HG03045 (cell line): ENCODE data around the gene TWIST2.

Experiments
- ATAC-seq: cut with Tn5 transposase; IDR thresholded peaks from one replicate; pipeline ENCODE4 v1.9.1; 2021; ENCODE audit warnings: mild to moderate bottlenecking, moderate library complexity; ENCODE audit not compliant: unreplicated experiment

TWIST2 gene

DNA sequence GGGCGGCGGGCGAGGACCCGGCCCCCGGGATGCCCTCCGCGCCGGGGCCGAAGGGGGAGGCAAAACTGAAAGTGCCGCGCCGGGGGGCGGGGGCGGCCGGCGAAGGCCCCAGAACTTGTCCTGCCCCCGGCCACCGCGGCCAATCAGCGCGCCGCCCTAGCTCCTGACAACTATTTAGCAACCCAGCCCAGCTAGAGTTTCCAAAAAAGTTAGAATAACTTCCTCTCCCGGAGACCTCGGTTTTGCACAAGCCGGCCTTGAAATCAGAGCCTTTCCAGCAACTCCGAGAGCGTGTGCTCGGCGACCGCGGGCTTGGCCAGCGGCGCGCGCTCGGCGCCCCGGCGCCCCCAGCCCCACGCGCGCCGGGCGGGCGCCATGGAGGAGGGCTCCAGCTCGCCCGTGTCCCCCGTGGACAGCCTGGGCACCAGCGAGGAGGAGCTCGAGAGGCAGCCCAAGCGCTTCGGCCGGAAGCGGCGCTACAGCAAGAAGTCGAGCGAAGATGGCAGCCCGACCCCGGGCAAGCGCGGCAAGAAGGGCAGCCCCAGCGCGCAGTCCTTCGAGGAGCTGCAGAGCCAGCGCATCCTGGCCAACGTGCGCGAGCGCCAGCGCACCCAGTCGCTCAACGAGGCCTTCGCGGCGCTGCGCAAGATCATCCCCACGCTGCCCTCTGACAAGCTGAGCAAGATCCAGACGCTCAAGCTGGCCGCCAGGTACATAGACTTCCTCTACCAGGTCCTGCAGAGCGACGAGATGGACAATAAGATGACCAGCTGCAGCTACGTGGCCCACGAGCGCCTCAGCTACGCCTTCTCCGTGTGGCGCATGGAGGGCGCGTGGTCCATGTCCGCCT is at the start of gene TWIST2:
Gene TWIST2, plus strand, starts transcription at position 245 of the 850 bp plus-strand sequence. Its CDS starts 131 bp downstream, at position 376.
- no peak for ATAC-seq

GRCh38 chr2:238801791-238802190 is 46.1 kb upstream of the TWIST2 start:
- no peak for ATAC-seq

DNA sequence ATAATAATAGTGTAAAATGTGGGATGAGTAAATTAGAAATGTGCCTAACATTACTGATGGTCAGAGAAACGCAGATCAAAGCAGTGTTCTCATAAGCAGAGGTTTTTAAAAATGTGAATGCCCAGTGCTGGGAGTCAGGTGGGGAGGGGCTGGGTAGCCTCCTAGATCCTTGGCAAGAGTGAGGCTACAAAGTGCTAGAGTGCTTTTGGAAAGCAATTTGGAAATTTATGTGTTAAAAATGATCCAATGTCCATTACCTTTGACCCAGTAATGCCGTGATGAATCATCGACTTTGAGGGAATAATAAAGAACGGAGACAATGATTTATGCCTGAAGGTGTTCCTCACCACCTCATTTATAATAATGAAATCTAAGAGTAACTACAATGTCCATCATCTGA is 44.9 kb upstream of the TWIST2 start:
- ATAC-seq: no peak

- ATAC-seq: no peak
Observed at GRCh38 chr2:238803996-238804870, 43.7 kb upstream of the TWIST2 start.

GRCh38 chr2:238808761-238809160 is 39.1 kb upstream of the TWIST2 start:
- ATAC-seq: no peak

- no peak for ATAC-seq
Observed at GRCh38 chr2:238810321-238810720, 37.6 kb upstream of the TWIST2 start.

- no peak for ATAC-seq
Observed at GRCh38 chr2:238811293-238811692, 36.6 kb upstream of the TWIST2 start.

GRCh38 chr2:238811759-238812158 is 36.1 kb upstream of the TWIST2 start:
- ATAC-seq: no peak

GRCh38 chr2:238813109-238813508 is 34.8 kb upstream of the TWIST2 start:
- ATAC-seq: no peak

DNA sequence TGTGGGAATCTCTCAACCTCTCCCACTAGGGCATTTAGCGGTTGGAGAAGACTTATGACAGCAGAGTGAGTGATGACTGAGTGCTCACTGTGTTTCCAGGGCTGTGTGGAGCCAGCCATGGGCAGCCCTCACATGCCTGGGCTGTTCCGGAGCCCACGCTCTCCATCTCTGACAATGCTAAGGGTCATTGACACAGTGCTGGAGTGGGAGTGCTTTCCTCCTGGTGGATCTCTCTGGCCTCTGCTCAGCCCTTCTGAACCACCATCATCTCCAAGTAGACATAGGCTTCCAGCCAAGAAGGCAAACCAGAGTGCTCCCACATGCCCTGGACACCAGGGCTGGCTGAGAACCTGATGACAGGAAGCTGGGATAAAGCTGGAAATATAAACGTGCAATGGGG is 33.1 kb upstream of the TWIST2 start:
- ATAC-seq: no peak

DNA sequence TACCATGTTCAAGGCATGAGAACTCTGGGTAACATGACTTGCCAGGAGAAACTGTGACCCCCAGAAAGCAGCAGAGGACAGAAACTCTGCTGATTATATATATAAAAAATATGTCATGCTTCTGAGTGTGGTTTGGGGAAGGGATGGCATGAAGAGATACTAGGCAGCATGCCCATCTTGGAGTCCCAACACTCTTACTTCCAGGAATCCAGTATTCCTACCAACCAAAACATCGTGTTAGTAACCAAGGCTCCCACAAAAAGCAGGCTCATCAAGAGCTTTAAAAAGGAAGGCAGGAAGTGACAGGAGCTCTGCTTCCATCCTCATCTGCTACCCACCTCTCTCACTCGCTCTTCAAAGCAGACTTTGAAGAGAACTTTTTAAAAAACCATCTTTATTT is 31.6 kb upstream of the TWIST2 start:
- no peak for ATAC-seq

DNA sequence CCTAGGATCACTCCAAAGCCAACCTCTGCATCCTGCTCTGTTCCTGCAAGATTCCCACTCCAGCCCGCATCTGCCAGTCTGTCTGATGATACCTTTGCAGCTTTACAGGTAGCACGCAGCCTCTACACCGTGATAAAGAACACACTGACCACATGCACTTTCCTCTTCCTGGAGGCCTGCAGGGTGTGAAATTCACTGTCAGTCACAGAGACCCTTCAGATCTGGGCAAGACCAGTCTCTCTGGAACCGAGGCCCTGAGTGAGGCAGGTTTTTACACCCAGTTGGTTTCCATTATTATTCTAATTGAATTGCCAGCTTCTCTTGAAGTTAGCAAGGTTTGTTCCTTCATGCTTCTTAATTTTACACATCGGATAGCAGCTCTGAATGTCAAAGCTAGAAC is 30.5 kb upstream of the TWIST2 start:
- ATAC-seq: no peak

DNA sequence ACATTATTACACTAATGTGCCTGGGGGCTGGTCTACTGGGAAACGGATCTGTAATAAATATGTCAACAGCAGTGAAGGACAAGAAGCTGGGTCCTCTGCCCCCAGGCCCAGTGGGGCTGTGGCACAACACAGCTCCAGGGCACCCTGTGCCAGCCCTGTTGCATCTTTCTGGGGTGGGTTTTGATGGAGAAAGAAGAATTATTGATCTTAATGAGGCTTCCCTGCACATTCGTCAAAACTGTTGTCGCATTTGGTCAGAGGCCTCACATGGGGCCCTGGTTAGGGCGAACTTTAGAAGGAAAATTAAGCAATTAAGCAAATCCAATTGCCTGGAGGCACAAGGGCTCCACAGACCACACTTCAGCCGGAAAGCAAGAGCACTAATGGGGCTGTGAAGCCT is 30.0 kb upstream of the TWIST2 start:
- ATAC-seq: no peak

GRCh38 chr2:238818561-238818960 is 29.3 kb upstream of the TWIST2 start:
- no peak for ATAC-seq

DNA sequence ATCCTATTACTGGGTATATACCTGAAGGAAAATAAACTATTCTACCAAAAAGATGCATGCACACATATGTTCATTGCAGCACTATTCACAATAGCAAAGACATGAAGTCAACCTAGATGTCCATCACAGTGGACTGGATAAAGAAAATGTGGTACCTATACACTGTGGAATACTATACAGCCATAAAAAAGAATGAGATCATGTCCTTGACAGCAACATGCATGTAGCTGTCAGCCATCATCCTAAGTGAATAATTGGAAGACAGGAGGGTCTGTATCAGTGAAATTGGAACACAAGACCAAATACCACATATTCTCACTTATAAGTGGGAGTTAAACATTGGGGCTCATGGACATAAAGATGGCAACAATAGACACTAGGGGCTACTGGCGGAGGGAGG is 27.7 kb upstream of the TWIST2 start:
- ATAC-seq: no peak

- ATAC-seq: no peak
Observed at GRCh38 chr2:238820916-238821315, 27.0 kb upstream of the TWIST2 start.

- ATAC-seq: no peak
Observed at GRCh38 chr2:238821391-238821790, 26.5 kb upstream of the TWIST2 start.

DNA sequence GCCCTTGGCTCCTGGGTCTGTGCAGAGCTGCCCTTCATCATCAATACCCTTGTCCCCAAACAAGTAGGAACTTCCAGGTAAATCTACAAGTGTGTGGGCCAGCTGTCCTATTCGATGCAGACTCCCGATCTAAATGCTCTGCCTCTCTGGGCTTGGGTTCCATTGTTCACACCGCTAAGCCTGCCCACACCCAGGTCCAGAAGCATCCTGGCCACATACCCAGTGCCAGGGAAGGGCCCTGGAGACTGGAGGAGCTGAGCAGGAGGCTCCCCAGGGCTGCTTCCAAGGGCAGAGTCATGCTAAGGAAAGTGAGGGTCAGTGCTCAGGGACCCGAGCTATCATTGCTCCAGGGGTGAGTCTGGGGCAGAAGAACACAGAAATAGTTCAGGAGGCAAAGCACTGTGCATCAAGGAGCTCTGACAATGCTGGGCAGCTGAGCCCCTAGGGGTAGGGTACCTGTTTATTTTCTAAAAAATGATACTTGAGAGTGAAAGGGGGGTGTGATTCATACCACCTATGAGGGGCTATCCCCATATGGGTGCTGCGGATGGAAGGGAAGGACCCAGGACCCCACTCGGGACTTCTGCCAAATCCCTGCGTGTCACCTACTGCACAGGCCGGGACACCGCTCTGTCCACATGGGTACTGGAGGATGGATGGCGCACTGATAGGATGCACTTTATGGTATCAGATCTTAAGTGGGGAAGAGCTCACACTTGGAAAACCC is 25.8 kb upstream of the TWIST2 start:
- ATAC-seq: no peak

DNA sequence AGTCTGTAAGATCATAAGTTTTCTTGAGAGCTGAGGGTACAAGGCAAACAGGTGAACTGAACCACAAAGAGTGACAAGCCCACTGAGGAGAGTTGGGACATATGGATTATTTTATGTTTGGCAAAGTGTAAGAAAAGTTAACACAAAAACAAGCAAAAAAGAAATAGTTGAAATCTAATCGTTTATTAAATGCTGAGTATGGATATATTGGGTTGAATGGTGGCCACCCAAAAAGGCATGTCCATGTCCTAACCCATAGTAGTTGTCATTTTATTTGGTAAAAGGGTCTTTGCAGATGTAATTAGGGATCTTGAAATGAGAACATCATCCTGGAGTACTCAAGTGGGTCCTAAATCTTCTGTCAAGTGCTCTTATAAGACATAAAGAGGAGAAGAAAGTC is 24.9 kb upstream of the TWIST2 start:
- no peak for ATAC-seq

DNA sequence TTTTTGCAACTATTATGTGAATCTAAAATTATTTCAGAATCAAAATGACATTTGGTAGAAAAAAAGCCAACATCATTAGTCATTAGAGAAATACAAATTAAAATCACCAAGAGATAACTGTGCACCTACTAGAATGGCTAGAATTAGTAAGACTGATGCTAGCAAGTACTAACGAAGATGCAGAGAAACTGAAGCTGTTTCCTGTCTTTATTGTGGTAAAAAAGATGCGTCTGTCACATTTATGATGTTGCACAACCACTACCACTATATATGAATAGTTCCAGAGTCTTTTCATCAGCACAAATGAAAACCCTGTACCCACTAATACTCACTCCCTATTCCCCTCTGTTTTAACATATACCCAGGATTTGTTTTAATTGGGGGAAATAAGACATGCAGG is 16.7 kb upstream of the TWIST2 start:
- ATAC-seq: no peak

GRCh38 chr2:238834982-238835381 is 12.9 kb upstream of the TWIST2 start:
- no peak for ATAC-seq
